ENCODE data around the gene BCKDHA.

- no peak for TF ChIP-seq CTCF (IDR thresholded peaks at IDR 0.05)
- no peak for TF ChIP-seq EZH2phosphoT487 (IDR thresholded peaks at IDR 0.05)
Measured at GRCh38 chr19:41434450-41434849, 36.8 kb downstream of the BCKDHA start.

Measured in neural progenitor cell (in vitro differentiated cells).